GM23338 (cell line): ENCODE measurements around the gene ADD3. TPM values are rescaled to one million over a fixed set of nuclear protein-coding genes. Genes with fewer than 3 reads are reported as not detected.

ENCODE experiments used
- ATAC-seq: fragments of 200-7000 bp; cut with Tn5 transposase; 3 replicates; pipeline ENCODE4 v1.9.1; 2020
- DNase-seq: peaks from one replicate; pipeline ENCODE4 v3.0.0-alpha.2; 2015; ENCODE audit warnings: low spot score
- H2AFZ ChIP-seq: fragments of 200-600 bp; sonication (generic); 2 replicates; pipeline ENCODE4 v1.8.0; 2016; ENCODE audit warnings: antibody characterized with exemption, mild to moderate bottlenecking, moderate library complexity
- H3F3A ChIP-seq: fragments of 200-600 bp; sonication (generic); replicated peaks from 2 replicates; pipeline ENCODE4 v1.8.0; 2017; ENCODE audit warnings: antibody characterized with exemption, mixed run types, low read depth
- H3K27ac ChIP-seq: fragments of 200-600 bp; sonication (generic); 2 replicates; pipeline ENCODE4 v1.6.1; 2016; ENCODE audit warnings: low read depth
- H3K27me3 ChIP-seq: fragments of 200-600 bp; sonication (generic); 2 replicates; pipeline ENCODE4 v1.8.0; 2016; ENCODE audit warnings: mild to moderate bottlenecking, mixed run types, moderate library complexity; ENCODE audit not compliant: insufficient read depth
- H3K36me3 ChIP-seq: fragments of 200-600 bp; sonication (generic); 2 replicates; pipeline ENCODE4 v1.8.0; 2016; ENCODE audit warnings: mild to moderate bottlenecking; ENCODE audit not compliant: insufficient read depth
- H3K4me1 ChIP-seq: fragments of 200-600 bp; sonication (generic); 2 replicates; pipeline ENCODE4 v1.8.0; 2016; ENCODE audit warnings: mild to moderate bottlenecking, moderate library complexity; ENCODE audit not compliant: insufficient read depth
- H3K4me2 ChIP-seq: fragments of 200-600 bp; sonication (generic); 2 replicates; pipeline ENCODE4 v1.7.1; 2017; ENCODE audit warnings: mixed run types
- H3K4me3 ChIP-seq: fragments of 200-600 bp; sonication (generic); 2 replicates; pipeline ENCODE4 v1.6.1; 2016; ENCODE audit warnings: mixed run types
- H3K79me2 ChIP-seq: fragments of 200-600 bp; sonication (generic); replicated peaks from 2 replicates; pipeline ENCODE4 v1.8.0; 2017; ENCODE audit warnings: mild to moderate bottlenecking; ENCODE audit not compliant: insufficient read depth
- H3K9me2 ChIP-seq: fragments of 200-600 bp; sonication (generic); 2 replicates; pipeline ENCODE4 v1.8.0; 2017; ENCODE audit not compliant: insufficient read depth
- H4K20me1 ChIP-seq: fragments of 200-600 bp; sonication (generic); replicated peaks from 2 replicates; pipeline ENCODE4 v1.8.0; 2017; ENCODE audit warnings: mild to moderate bottlenecking; ENCODE audit not compliant: insufficient read depth
- H3K27ac Mint-ChIP-seq: 2 replicates; pipeline ENCODE4 v1.8.0; 2020; ENCODE audit warnings: inconsistent platforms, mild to moderate bottlenecking, moderate library complexity, mixed read lengths
- H3K27me3 Mint-ChIP-seq: 3 replicates; pipeline ENCODE4 v1.8.0; 2022; ENCODE audit warnings: low read depth, mild to moderate bottlenecking, moderate library complexity, mixed read lengths, inconsistent platforms; ENCODE audit not compliant: insufficient read depth, poor library complexity
- H3K36me3 Mint-ChIP-seq: 3 replicates; pipeline ENCODE4 v1.8.0; 2021; ENCODE audit warnings: low read depth, mild to moderate bottlenecking, inconsistent platforms, moderate library complexity, mixed read lengths
- H3K4me1 Mint-ChIP-seq: 3 replicates; pipeline ENCODE4 v1.8.0; 2020; ENCODE audit warnings: mild to moderate bottlenecking, inconsistent platforms, mixed read lengths
- H3K4me3 Mint-ChIP-seq: 3 replicates; pipeline ENCODE4 v1.8.0; 2021; ENCODE audit warnings: moderate library complexity, mild to moderate bottlenecking, inconsistent platforms, mixed read lengths
- H3K9me3 Mint-ChIP-seq: 3 replicates; pipeline ENCODE4 v1.8.0; 2020; ENCODE audit warnings: moderate library complexity, mild to moderate bottlenecking, inconsistent platforms, mixed read lengths
- CREB1 ChIP-seq: fragments of 250-450 bp; sonication (Bioruptor Pico); IDR thresholded peaks from 2 replicates; pipeline ENCODE4 v1.5.0; 2020; ENCODE audit warnings: low read depth, mild to moderate bottlenecking, moderate library complexity
- EZH2 ChIP-seq: fragments of 200-600 bp; sonication (generic); IDR thresholded peaks from one replicate; pipeline ENCODE4 v1.8.0; 2017; ENCODE audit warnings: antibody characterized with exemption, mild to moderate bottlenecking, low read depth; ENCODE audit not compliant: unreplicated experiment
- EZH2phosphoT487 ChIP-seq: fragments of 200-600 bp; sonication (generic); IDR thresholded peaks from one replicate; pipeline ENCODE4 v1.8.1; 2018; ENCODE audit warnings: antibody characterized with exemption; ENCODE audit not compliant: unreplicated experiment
- JUNB ChIP-seq: IDR thresholded peaks from one replicate; pipeline ENCODE4 v1.6.1; 2016; ENCODE audit warnings: antibody characterized with exemption; ENCODE audit not compliant: unreplicated experiment
- NANOG ChIP-seq: IDR thresholded peaks from 2 replicates; pipeline ENCODE4 v1.6.1; 2016; ENCODE audit warnings: antibody characterized with exemption, borderline replicate concordance
- POLR2AphosphoS5 ChIP-seq: IDR thresholded peaks from 2 replicates; pipeline ENCODE4 v1.6.1; 2016; ENCODE audit warnings: antibody characterized with exemption, low read depth
- STAT1 ChIP-seq: IDR thresholded peaks from one replicate; pipeline ENCODE4 v1.6.1; 2016; ENCODE audit warnings: antibody characterized with exemption; ENCODE audit not compliant: unreplicated experiment
- ZNF114 ChIP-seq: fragments of 250-450 bp; sonication (Bioruptor Pico); IDR thresholded peaks from 2 replicates; pipeline ENCODE4 v1.5.0; 2020; ENCODE audit warnings: mild to moderate bottlenecking, moderate library complexity
- ZNF331 ChIP-seq: fragments of 250-450 bp; sonication (Bioruptor Pico); IDR thresholded peaks from 2 replicates; pipeline ENCODE4 v1.5.0; 2020; ENCODE audit warnings: low read depth, mild to moderate bottlenecking, moderate library complexity
- polyA plus RNA-seq: library from polyadenylated mRNA; unstranded; fragments of >200 nt; fragmentation: Nextera tagmentation; extraction: Ambion mirVana; gene quantifications from 2 replicates; pipeline ENCODE4 v1.2.1, GENCODE V29; 2016
- total RNA-seq: library from RNA; depleted of rRNA; stranded (reverse); fragments of >200 nt; shearing (Covaris generic); gene quantifications from 2 replicates; pipeline ENCODE4 v1.2.3, GENCODE V29; 2014
- TF ChIP-seq, protein P1 (sequence below), 2 experiments: fragments of 200-600 bp in 1 of 2; sonication (generic) in 1 of 2; conservative IDR thresholded peaks; 2 replicates each; pipeline versions ENCODE4 v1.5.1 to v1.6.1; 2016 to 2017; ENCODE audit warnings: antibody characterized with exemption in 2 of 2, low read depth in 2 of 2, mild to moderate bottlenecking in 2 of 2, moderate library complexity in 1 of 2
- TF ChIP-seq, protein P2 (sequence below): IDR thresholded peaks from one replicate; pipeline ENCODE4 v1.6.1; 2018; ENCODE audit warnings: antibody characterized with exemption; ENCODE audit not compliant: unreplicated experiment
- TF ChIP-seq, protein P3 (sequence below): IDR thresholded peaks from 2 replicates; pipeline ENCODE4 v1.6.1; 2016; ENCODE audit warnings: antibody characterized with exemption
- TF ChIP-seq, protein P4 (sequence below): fragments of 250-450 bp; sonication (Bioruptor Pico); IDR thresholded peaks from 2 replicates; pipeline ENCODE4 v1.5.0; 2020; ENCODE audit warnings: mild to moderate bottlenecking, moderate library complexity

Gene ADD3
- total and polyA plus RNA-seq, 2 experiments from 2014 or later: 68.5 to 767 TPM

DNA sequence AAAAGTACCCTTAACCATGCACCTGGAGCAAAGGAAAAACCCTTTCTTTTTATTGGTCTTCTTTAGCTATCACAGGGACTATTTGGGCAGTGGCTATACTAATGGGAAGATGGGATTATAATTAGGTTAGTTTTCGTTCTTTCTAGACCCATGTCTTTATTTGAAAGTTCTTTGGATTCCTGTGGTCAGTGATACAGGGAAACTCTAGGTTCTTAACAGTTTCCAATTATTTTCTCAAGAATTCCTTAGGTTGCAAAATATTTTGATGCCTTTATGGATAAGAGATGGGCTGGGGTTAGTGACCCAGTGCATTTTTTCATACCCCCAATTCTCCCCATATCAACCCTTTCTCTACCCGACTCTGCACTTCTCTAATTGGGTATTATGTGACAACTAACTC, 49.0 kb downstream of the ADD3 start:
- peaks cover 7% of the 10 kb centered on the region; the same call in 1 of the 2 replicates for H3K4me1 ChIP-seq
- H3K79me2 ChIP-seq: peaks cover 90% of the 10 kb centered on the region
- no peak overlapping the region for H3K4me3 ChIP-seq
- peaks cover 11% of the 10 kb centered on the region for H3K4me1 Mint-ChIP-seq
- peaks cover 21% of the 10 kb centered on the region for H4K20me1 ChIP-seq
- no peaks in the 10 kb centered on the region for H3K36me3 Mint-ChIP-seq
- no peak overlapping the region for H3K27ac ChIP-seq
- no peaks in the 10 kb centered on the region for H3K9me2 ChIP-seq
- ATAC-seq (no peak), DNase-seq (no peak)
- no peaks in the 10 kb centered on the region for H3K36me3 ChIP-seq
- H3K27me3 ChIP-seq: no peaks in the 10 kb centered on the region
- TF ChIP-seq POLR2AphosphoS5: no peak
- TF ChIP-seq, protein P1, sequence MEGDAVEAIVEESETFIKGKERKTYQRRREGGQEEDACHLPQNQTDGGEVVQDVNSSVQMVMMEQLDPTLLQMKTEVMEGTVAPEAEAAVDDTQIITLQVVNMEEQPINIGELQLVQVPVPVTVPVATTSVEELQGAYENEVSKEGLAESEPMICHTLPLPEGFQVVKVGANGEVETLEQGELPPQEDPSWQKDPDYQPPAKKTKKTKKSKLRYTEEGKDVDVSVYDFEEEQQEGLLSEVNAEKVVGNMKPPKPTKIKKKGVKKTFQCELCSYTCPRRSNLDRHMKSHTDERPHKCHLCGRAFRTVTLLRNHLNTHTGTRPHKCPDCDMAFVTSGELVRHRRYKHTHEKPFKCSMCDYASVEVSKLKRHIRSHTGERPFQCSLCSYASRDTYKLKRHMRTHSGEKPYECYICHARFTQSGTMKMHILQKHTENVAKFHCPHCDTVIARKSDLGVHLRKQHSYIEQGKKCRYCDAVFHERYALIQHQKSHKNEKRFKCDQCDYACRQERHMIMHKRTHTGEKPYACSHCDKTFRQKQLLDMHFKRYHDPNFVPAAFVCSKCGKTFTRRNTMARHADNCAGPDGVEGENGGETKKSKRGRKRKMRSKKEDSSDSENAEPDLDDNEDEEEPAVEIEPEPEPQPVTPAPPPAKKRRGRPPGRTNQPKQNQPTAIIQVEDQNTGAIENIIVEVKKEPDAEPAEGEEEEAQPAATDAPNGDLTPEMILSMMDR (conservative IDR thresholded peaks at IDR 0.05; ENCODE audit: low read depth in 2 of 2): no peak
- no peak for TF ChIP-seq STAT1
- no peak for TF ChIP-seq JUNB
- no peak for TF ChIP-seq ZNF331 (CRISPR knock-in tag)
- TF ChIP-seq CREB1 (CRISPR knock-in tag): no peak
- no peak for TF ChIP-seq NANOG
- TF ChIP-seq, protein P2, sequence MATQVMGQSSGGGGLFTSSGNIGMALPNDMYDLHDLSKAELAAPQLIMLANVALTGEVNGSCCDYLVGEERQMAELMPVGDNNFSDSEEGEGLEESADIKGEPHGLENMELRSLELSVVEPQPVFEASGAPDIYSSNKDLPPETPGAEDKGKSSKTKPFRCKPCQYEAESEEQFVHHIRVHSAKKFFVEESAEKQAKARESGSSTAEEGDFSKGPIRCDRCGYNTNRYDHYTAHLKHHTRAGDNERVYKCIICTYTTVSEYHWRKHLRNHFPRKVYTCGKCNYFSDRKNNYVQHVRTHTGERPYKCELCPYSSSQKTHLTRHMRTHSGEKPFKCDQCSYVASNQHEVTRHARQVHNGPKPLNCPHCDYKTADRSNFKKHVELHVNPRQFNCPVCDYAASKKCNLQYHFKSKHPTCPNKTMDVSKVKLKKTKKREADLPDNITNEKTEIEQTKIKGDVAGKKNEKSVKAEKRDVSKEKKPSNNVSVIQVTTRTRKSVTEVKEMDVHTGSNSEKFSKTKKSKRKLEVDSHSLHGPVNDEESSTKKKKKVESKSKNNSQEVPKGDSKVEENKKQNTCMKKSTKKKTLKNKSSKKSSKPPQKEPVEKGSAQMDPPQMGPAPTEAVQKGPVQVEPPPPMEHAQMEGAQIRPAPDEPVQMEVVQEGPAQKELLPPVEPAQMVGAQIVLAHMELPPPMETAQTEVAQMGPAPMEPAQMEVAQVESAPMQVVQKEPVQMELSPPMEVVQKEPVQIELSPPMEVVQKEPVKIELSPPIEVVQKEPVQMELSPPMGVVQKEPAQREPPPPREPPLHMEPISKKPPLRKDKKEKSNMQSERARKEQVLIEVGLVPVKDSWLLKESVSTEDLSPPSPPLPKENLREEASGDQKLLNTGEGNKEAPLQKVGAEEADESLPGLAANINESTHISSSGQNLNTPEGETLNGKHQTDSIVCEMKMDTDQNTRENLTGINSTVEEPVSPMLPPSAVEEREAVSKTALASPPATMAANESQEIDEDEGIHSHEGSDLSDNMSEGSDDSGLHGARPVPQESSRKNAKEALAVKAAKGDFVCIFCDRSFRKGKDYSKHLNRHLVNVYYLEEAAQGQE: no peak
- TF ChIP-seq, protein P3, sequence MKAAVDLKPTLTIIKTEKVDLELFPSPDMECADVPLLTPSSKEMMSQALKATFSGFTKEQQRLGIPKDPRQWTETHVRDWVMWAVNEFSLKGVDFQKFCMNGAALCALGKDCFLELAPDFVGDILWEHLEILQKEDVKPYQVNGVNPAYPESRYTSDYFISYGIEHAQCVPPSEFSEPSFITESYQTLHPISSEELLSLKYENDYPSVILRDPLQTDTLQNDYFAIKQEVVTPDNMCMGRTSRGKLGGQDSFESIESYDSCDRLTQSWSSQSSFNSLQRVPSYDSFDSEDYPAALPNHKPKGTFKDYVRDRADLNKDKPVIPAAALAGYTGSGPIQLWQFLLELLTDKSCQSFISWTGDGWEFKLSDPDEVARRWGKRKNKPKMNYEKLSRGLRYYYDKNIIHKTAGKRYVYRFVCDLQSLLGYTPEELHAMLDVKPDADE: no peak
- TF ChIP-seq, protein P4, sequence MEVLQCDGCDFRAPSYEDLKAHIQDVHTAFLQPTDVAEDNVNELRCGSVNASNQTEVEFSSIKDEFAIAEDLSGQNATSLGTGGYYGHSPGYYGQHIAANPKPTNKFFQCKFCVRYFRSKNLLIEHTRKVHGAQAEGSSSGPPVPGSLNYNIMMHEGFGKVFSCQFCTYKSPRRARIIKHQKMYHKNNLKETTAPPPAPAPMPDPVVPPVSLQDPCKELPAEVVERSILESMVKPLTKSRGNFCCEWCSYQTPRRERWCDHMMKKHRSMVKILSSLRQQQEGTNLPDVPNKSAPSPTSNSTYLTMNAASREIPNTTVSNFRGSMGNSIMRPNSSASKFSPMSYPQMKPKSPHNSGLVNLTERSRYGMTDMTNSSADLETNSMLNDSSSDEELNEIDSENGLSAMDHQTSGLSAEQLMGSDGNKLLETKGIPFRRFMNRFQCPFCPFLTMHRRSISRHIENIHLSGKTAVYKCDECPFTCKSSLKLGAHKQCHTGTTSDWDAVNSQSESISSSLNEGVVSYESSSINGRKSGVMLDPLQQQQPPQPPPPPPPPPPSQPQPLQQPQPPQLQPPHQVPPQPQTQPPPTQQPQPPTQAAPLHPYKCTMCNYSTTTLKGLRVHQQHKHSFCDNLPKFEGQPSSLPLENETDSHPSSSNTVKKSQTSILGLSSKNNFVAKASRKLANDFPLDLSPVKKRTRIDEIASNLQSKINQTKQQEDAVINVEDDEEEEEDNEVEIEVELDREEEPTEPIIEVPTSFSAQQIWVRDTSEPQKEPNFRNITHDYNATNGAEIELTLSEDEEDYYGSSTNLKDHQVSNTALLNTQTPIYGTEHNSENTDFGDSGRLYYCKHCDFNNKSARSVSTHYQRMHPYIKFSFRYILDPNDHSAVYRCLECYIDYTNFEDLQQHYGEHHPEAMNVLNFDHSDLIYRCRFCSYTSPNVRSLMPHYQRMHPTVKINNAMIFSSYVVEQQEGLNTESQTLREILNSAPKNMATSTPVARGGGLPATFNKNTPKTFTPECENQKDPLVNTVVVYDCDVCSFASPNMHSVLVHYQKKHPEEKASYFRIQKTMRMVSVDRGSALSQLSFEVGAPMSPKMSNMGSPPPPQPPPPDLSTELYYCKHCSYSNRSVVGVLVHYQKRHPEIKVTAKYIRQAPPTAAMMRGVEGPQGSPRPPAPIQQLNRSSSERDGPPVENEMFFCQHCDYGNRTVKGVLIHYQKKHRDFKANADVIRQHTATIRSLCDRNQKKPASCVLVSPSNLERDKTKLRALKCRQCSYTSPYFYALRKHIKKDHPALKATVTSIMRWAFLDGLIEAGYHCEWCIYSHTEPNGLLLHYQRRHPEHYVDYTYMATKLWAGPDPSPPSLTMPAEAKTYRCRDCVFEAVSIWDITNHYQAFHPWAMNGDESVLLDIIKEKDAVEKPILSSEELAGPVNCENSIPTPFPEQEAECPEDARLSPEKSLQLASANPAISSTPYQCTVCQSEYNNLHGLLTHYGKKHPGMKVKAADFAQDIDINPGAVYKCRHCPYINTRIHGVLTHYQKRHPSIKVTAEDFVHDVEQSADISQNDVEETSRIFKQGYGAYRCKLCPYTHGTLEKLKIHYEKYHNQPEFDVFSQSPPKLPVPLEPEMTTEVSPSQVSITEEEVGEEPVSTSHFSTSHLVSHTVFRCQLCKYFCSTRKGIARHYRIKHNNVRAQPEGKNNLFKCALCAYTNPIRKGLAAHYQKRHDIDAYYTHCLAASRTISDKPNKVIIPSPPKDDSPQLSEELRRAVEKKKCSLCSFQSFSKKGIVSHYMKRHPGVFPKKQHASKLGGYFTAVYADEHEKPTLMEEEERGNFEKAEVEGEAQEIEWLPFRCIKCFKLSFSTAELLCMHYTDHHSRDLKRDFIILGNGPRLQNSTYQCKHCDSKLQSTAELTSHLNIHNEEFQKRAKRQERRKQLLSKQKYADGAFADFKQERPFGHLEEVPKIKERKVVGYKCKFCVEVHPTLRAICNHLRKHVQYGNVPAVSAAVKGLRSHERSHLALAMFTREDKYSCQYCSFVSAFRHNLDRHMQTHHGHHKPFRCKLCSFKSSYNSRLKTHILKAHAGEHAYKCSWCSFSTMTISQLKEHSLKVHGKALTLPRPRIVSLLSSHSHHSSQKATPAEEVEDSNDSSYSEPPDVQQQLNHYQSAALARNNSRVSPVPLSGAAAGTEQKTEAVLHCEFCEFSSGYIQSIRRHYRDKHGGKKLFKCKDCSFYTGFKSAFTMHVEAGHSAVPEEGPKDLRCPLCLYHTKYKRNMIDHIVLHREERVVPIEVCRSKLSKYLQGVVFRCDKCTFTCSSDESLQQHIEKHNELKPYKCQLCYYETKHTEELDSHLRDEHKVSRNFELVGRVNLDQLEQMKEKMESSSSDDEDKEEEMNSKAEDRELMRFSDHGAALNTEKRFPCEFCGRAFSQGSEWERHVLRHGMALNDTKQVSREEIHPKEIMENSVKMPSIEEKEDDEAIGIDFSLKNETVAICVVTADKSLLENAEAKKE (CRISPR knock-in tag): no peak
- TF ChIP-seq EZH2phosphoT487: no peak
- TF ChIP-seq EZH2: no peak
- TF ChIP-seq ZNF114 (CRISPR knock-in tag): no peak
- H3K4me2 ChIP-seq: no peak overlapping the region
- no peaks in the 10 kb centered on the region for H3K9me3 Mint-ChIP-seq
- no peak overlapping the region for H3K4me3 Mint-ChIP-seq
- no peak overlapping the region for H3K27ac Mint-ChIP-seq
- no peak overlapping the region for H2AFZ ChIP-seq
- H3K27me3 Mint-ChIP-seq: no peaks in the 10 kb centered on the region
- H3F3A ChIP-seq: no peaks in the 10 kb centered on the region
